Endothelial cell of umbilical vein (primary cell): ENCODE results near the gene VWA8. TPM values are rescaled to one million over a fixed set of nuclear protein-coding genes. Genes with fewer than 3 reads are reported as not detected.

Experiments
- BruUV-seq: library from RNA; stranded (reverse); fragments of 400-500 nt; replicated peaks from 2 replicates; lab custom pipeline; 2021; lab: Mats Ljungman, UMichigan
- CTCF ChIA-PET: fragments of 300-600, 350-600 bp; sonication (Branson Sonifier 250); formaldehyde crosslinking; loops from one replicate; lab custom pipeline; 2021; ENCODE audit warnings: antibody characterized with exemption, inconsistent platforms; lab: Charles Lee
- POLR2A ChIA-PET: fragments of 300-600, 350-600 bp; sonication (Branson Sonifier 250); formaldehyde crosslinking; loops from one replicate; lab custom pipeline; 2021; ENCODE audit warnings: antibody characterized with exemption, inconsistent platforms; lab: Charles Lee
- DNase-seq: peaks from one replicate; pipeline ENCODE4 v3.0.0-alpha.2; 2011; ENCODE audit warnings: low read depth, low spot score
- FAIRE-seq: peaks from 2 replicates; lab custom pipeline; 2011; peaks lifted over from hg19 to GRCh38; lab: Jason Lieb, UNC
- H2AFZ ChIP-seq: 2 replicates; pipeline ENCODE4 v1.6.0; 2012; ENCODE audit warnings: low read depth, low read length, control low read depth, inconsistent platforms
- H3K27ac ChIP-seq: 2 replicates; pipeline ENCODE4 v1.5.1; 2011; ENCODE audit warnings: low read depth, mild to moderate bottlenecking, control low read depth, low read length, moderate library complexity; ENCODE audit not compliant: insufficient read depth
- H3K27me3 ChIP-seq, 2 experiments: 2 replicates each; pipeline versions ENCODE4 v1.6.0 to v1.6.1; 2011; ENCODE audit warnings: low read length in 2 of 2, mixed read lengths in 1 of 2; ENCODE audit not compliant: control insufficient read depth in 2 of 2, insufficient read depth in 2 of 2
- H3K36me3 ChIP-seq, 2 experiments: 2 replicates in 1 of 2; 3 replicates in 1 of 2; pipeline ENCODE4 v1.5.1; 2011; ENCODE audit warnings: low read length in 2 of 2, mild to moderate bottlenecking in 1 of 2, moderate library complexity in 1 of 2; ENCODE audit not compliant: control insufficient read depth in 2 of 2, insufficient read depth in 2 of 2; ENCODE audit errors: extremely low read depth in 1 of 2
- H3K4me1 ChIP-seq: 3 replicates; pipeline ENCODE4 v1.5.1; 2011; ENCODE audit warnings: mild to moderate bottlenecking, low read length; ENCODE audit not compliant: control insufficient read depth, insufficient read depth; ENCODE audit errors: extremely low read depth
- H3K4me2 ChIP-seq: 2 replicates; pipeline ENCODE4 v1.6.1; 2011; ENCODE audit warnings: low read length, control low read depth, mixed read lengths; ENCODE audit not compliant: insufficient read depth
- H3K4me3 ChIP-seq, 3 experiments: fragments of 200-600 bp in 1 of 3; sonication (generic), shearing (Covaris generic) in 1 of 3; replicated peaks in 1 of 3; 2 replicates each; pipeline ENCODE4 v1.5.1; 2011 to 2016; ENCODE audit warnings: control low read depth in 3 of 3, low read length in 3 of 3, mild to moderate bottlenecking in 2 of 3, inconsistent platforms in 1 of 3, low read depth in 1 of 3, moderate library complexity in 1 of 3; ENCODE audit not compliant: insufficient read depth in 1 of 3
- H3K79me2 ChIP-seq: 2 replicates; pipeline ENCODE4 v1.6.0; 2012; ENCODE audit warnings: low read length, inconsistent platforms; ENCODE audit not compliant: control insufficient read depth, insufficient read depth
- H3K9ac ChIP-seq: replicated peaks from 2 replicates; pipeline ENCODE3; 2011; ENCODE audit warnings: low read length, control low read depth; ENCODE audit not compliant: insufficient read depth; ENCODE audit errors: extremely low read depth
- H3K9me1 ChIP-seq: replicated peaks from 3 replicates; pipeline ENCODE4 v1.6.0; 2011; ENCODE audit warnings: mild to moderate bottlenecking, low read length; ENCODE audit not compliant: control insufficient read depth, insufficient read depth; ENCODE audit errors: extremely low read depth
- H3K9me3 ChIP-seq: replicated peaks from 2 replicates; pipeline ENCODE4 v1.5.1; 2012; ENCODE audit warnings: low read length, inconsistent platforms; ENCODE audit not compliant: control insufficient read depth, insufficient read depth
- H4K20me1 ChIP-seq: replicated peaks from 2 replicates; pipeline ENCODE3; 2011; ENCODE audit warnings: mild to moderate bottlenecking, low read length; ENCODE audit not compliant: control insufficient read depth, insufficient read depth; ENCODE audit errors: extremely low read depth
- CTCF ChIP-seq, 2 donors: IDR thresholded peaks; 1 replicate in 1 of 2; 2 replicates in 1 of 2; pipeline ENCODE4 v1.5.1; 2011; ENCODE audit warnings: low read length in 2 of 2, mild to moderate bottlenecking in 2 of 2, moderate library complexity in 2 of 2, control low read depth in 1 of 2, inconsistent platforms in 1 of 2, low read depth in 1 of 2; ENCODE audit not compliant: insufficient read depth in 1 of 2; ENCODE audit errors: extremely low read depth in 1 of 2
- FOS ChIP-seq: IDR thresholded peaks from 2 replicates; pipeline ENCODE4 v1.6.1; 2011; ENCODE audit warnings: mild to moderate bottlenecking, low read length, moderate library complexity, borderline replicate concordance; ENCODE audit not compliant: insufficient read depth
- GATA2 ChIP-seq: IDR thresholded peaks from 2 replicates; pipeline ENCODE4 v1.7.0; 2011; ENCODE audit warnings: low read depth, mild to moderate bottlenecking, moderate library complexity, mixed read lengths, low read length; ENCODE audit not compliant: insufficient read length, insufficient read depth
- JUN ChIP-seq: IDR thresholded peaks from 2 replicates; pipeline ENCODE4 v1.6.1; 2011; ENCODE audit warnings: borderline replicate concordance, low read depth; ENCODE audit not compliant: insufficient read length, insufficient read depth
- MYC ChIP-seq: IDR thresholded peaks from one replicate; pipeline ENCODE4 v1.6.1; 2011; ENCODE audit warnings: mild to moderate bottlenecking, low read depth, low read length
- POLR2AphosphoS5 ChIP-seq: IDR thresholded peaks from 2 replicates; pipeline ENCODE4 v1.6.1; 2012; ENCODE audit warnings: low read depth, mild to moderate bottlenecking, control low read depth, low read length, moderate library complexity; ENCODE audit not compliant: insufficient read depth
- dilution Hi-C: fragments of 300-500 bp; cut with MboI; formaldehyde crosslinking; loops from one replicate; pipeline ENCODE4 v1.15.0; 2019; ENCODE audit warnings: low sequenced_read_pairs; ENCODE audit not compliant: extremely low pct_ligation_motif_present
- intact Hi-C: fragments of 100-400 bp; cut with micrococcal nuclease; formaldehyde crosslinking; loops from one replicate; pipeline ENCODE4 v1.10.0; 2022
- polyA plus RNA-seq, 4 experiments: library from polyadenylated mRNA; depleted of rRNA in 3 of 4; stranded (reverse) in 3 of 4; unstranded in 1 of 4; fragments of >200 nt; gene quantifications; 2 replicates each; pipeline versions ENCODE4 v1.2.1 to v1.2.3, GENCODE V29; 2011 to 2012; ENCODE audit warnings: missing spikeins in 1 of 4
- total RNA-seq: library from RNA; stranded (reverse); gene quantifications from 2 replicates; pipeline ENCODE4 v1.2.3, GENCODE V29; 2021

VWA8 gene
- total and polyA plus RNA-seq, 2 donors (not counting 3 experiments of a cell fraction or from before 2014, with no cell fraction given): 2.9 to 11.3 TPM

GRCh38 chr13:41649659-41650058 is 311.2 kb downstream of the VWA8 start:
- POLR2A ChIA-PET: interaction anchor here (4.4 kb wide), 1 partner anchor 35 kb away, joined by 29 read pairs; no protein-coding TSS in a partner anchor
- Histone ChIP-seq H3K9me1 (no peaks in the 10 kb centered on the region), H3K27ac (peak overlapping the region; percentile 99), H3K27me3 (no peaks in the 10 kb centered on the region), H3K4me2 (no peak overlapping the region), H2AFZ (peak overlapping the region; percentile 30), H4K20me1 (no peaks in the 10 kb centered on the region), H3K79me2 (no peaks in the 10 kb centered on the region), H3K9ac (peak overlapping the region; percentile 84), H3K4me3 (no peak overlapping the region), H3K36me3 (no peaks in the 10 kb centered on the region), H3K4me1 (peaks cover 59% of the 10 kb centered on the region), H3K9me3 (no peaks in the 10 kb centered on the region)
- intact Hi-C loops: loop anchor here (2.0 to 10.0 kb wide), 5 partner anchors 45 to 587 kb away; partner anchors contain the start of genes KBTBD7, NAA16 and WBP4
- DNase-seq (peak; percentile 52), FAIRE-seq (no peak)
- dilution Hi-C loops: loop anchor here (25.0 kb wide), 1 partner anchor 463 kb away; no protein-coding TSS in a partner anchor
- CTCF ChIA-PET: interaction anchor here (0.7 to 3.7 kb wide), 12 partner anchors 10 to 317 kb away, joined by 3 to 22 read pairs (median 4); partner anchors contain the start of gene RGCC
- BruUV-seq: no TSS peak
- TF ChIP-seq POLR2AphosphoS5 (no peak), CTCF (IDR thresholded peaks at IDR 0.05; ENCODE audit: extremely low read depth in 1 of 2, insufficient read depth in 1 of 2, low read depth in 1 of 2, low read length in 2 of 2) (peak; percentile 35 to 47)

- ChIA-PET CTCF (interaction anchor here (0.6 to 3.7 kb wide), 10 partner anchors 14 to 463 kb away, joined by 3 to 22 read pairs (median 3); no protein-coding TSS in a partner anchor), POLR2A (interaction anchor here (1.3 to 4.4 kb wide), 2 partner anchors 34 to 188 kb away, joined by 4 to 29 read pairs; no protein-coding TSS in a partner anchor)
- Histone ChIP-seq H3K4me1 (peaks cover 67% of the 10 kb centered on the region), H3K27ac (peak overlapping the region; percentile 99), H3K79me2 (no peaks in the 10 kb centered on the region), H2AFZ (no peak overlapping the region), H3K9me3 (no peaks in the 10 kb centered on the region), H3K4me3 (no peak overlapping the region), H4K20me1 (no peaks in the 10 kb centered on the region), H3K36me3 (no peaks in the 10 kb centered on the region), H3K9ac (peak overlapping the region; percentile 84), H3K9me1 (no peaks in the 10 kb centered on the region), H3K4me2 (peak overlapping the region; percentile 77), H3K27me3 (no peaks in the 10 kb centered on the region)
- BruUV-seq: TSS peak; percentile 13
- dilution Hi-C loops: no loop called here
- intact Hi-C loops: loop anchor here (1.0 to 10.0 kb wide), 9 partner anchors 34 to 586 kb away; partner anchors contain the start of genes KBTBD7, NAA16 and WBP4
- TF ChIP-seq GATA2 (peak; percentile 18), FOS (peak; percentile 63), JUN (peak; percentile 89), POLR2AphosphoS5 (no peak), MYC (no peak)
- peak; percentile 50 for FAIRE-seq
- peak; percentile 91 for DNase-seq
These were observed 312.5 kb downstream of the VWA8 start for GRCh38 chr13:41648314-41648935.
